Upper lobe of left lung (tissue), 4 donors: ENCODE measurements around the gene STAT3.
A peak's percentile ranks its signal among the peaks of the same experiment; 100 is the strongest.

Source experiments
- CTCF ChIP-seq, 6 experiments: fragments of 450-650 bp in 4 of 6; fragments of 200-600 bp in 2 of 6; sonication (generic) in 2 of 6; IDR thresholded peaks; one replicate each; pipeline ENCODE4 v1.5.1; 2016 to 2019; ENCODE audit warnings: antibody characterized with exemption in 6 of 6
- POLR2A ChIP-seq, 4 donors: fragments of 450-650 bp; IDR thresholded peaks; one replicate each; pipeline ENCODE4 v1.5.1; 2016 to 2017; ENCODE audit warnings: antibody characterized with exemption in 4 of 4, mild to moderate bottlenecking in 2 of 4

DNA sequence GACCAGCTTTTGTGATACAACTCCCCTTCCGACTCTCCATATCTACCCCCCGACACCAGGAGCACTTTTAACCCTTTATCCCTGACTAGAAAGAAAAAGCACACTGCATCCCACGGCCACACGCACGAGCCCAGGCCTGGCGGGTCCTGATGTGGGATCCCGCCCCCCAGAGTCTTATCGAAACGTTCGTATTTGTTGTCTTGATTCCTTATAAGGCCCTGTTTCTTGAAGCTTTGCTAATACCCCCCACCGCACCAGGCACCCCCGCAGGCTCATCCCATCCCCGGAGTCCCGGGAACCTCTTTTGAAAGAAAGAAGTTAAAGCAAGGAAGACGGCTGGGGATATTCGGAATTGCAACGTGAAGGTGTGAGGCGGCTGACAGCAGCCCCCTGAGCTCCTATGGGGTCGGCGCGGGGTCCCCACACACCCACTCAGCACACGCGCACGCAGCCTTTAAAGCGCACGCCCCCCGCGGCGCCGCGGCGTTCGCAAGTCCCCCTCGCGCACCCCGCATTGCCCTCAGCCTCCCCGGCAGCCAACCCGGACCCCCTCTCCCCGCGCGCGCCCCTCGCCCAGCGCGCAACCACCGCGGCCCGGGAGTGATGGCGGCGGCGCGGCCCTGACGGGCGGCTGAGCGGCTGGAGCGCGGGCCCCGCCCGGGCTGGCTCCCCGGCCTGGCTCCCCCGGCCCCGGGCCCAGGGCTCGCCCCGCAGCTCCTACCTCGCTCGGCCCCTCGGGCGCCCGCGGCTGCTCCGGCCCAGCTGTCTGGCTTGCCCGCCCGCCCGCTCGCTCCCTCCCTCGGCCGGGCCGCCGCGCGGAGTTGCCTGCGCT, 112.5 kb downstream of the STAT3 start:
- TF ChIP-seq CTCF (IDR thresholded peaks at IDR 0.05) (peak in 2 of 6 experiments; percentile 8 to 19), POLR2A (IDR thresholded peaks at IDR 0.05) (peak in 1 of 4 donors; percentile 69)
